Limb (tissue), 2 donors: ENCODE measurements around the gene HOXD4.

Experiments
- DNase-seq, 2 donors: peaks; one replicate each; pipeline ENCODE4 v3.0.0-alpha.2; 2016; ENCODE audit errors: extremely low spot score in 2 of 2

The HOXD4 gene

GRCh38 chr2:176156807-176157498 is 5.6 kb downstream of the HOXD4 start, which contains the start of gene HOXD3:
HOXD3 (plus strand) TSS chr2:176157307; CDS start chr2:176169115, 11,808 bp downstream.
- peak in 1 of 2 donors; percentile 66 for DNase-seq

- peak in 1 of 2 donors; percentile 76 for DNase-seq
These were observed 6.3 kb downstream of the HOXD4 start for GRCh38 chr2:176157499-176158185.

GRCh38 chr2:176158186-176158591 is 6.8 kb downstream of the HOXD4 start:
- DNase-seq, result peak in 1 of 2 donors; percentile 76

- DNase-seq, result peak in 1 of 2 donors; percentile 71
These were observed 7.7 kb downstream of the HOXD4 start for GRCh38 chr2:176158855-176159662.

- DNase-seq, result no peak
These were observed 8.4 kb downstream of the HOXD4 start for GRCh38 chr2:176159663-176160250.

GRCh38 chr2:176160251-176160985 is 9.1 kb downstream of the HOXD4 start:
- peak in 1 of 2 donors; percentile 73 for DNase-seq

- DNase-seq, result no peak
These were observed 9.9 kb downstream of the HOXD4 start for GRCh38 chr2:176160986-176161824.

GRCh38 chr2:176161825-176162626 is 10.7 kb downstream of the HOXD4 start:
- peak in 1 of 2 donors; percentile 76 for DNase-seq

GRCh38 chr2:176162911-176163671 is 11.7 kb downstream of the HOXD4 start:
- no peak for DNase-seq

GRCh38 chr2:176163672-176164056 is 12.3 kb downstream of the HOXD4 start:
- DNase-seq, result no peak

- DNase-seq, result no peak
These were observed 12.9 kb downstream of the HOXD4 start for GRCh38 chr2:176164201-176164600.

GRCh38 chr2:176164611-176165369 is 13.4 kb downstream of the HOXD4 start:
- DNase-seq, result peak in 1 of 2 donors; percentile 66

- DNase-seq, result no peak
These were observed 14.2 kb downstream of the HOXD4 start for GRCh38 chr2:176165370-176166050.

- DNase-seq, result no peak
These were observed 14.9 kb downstream of the HOXD4 start for GRCh38 chr2:176166272-176166671.

GRCh38 chr2:176167398-176167797 is 16.0 kb downstream of the HOXD4 start:
- DNase-seq, result no peak

GRCh38 chr2:176169181-176169580 is 17.8 kb downstream of the HOXD4 start:
- no peak for DNase-seq

- no peak for DNase-seq
These were observed 18.4 kb downstream of the HOXD4 start for GRCh38 chr2:176169711-176170110.
